Lower leg skin (tissue), 3 donors: ENCODE measurements around the gene ZSWIM3.

Experiments
- CTCF ChIP-seq, 3 donors: fragments of 450-650 bp; IDR thresholded peaks; one replicate each; pipeline ENCODE4 v1.5.1; 2016; ENCODE audit warnings: antibody characterized with exemption in 3 of 3, mild to moderate bottlenecking in 3 of 3, moderate library complexity in 2 of 3
- POLR2A ChIP-seq, 2 donors: fragments of 450-650 bp; IDR thresholded peaks; one replicate each; pipeline ENCODE4 v1.6.1; 2016 to 2017; ENCODE audit warnings: antibody characterized with exemption in 2 of 2, mild to moderate bottlenecking in 1 of 2, moderate library complexity in 1 of 2

- TF ChIP-seq CTCF (IDR thresholded peaks at IDR 0.05) (no peak), POLR2A (IDR thresholded peaks at IDR 0.05) (no peak)
Observed at GRCh38 chr20:45860560-45861220, 3.3 kb downstream of the ZSWIM3 start.
